Measurements from ENCODE around the gene DCAF5.

DCAF5 gene

GRCh38 chr14:69105326-69105725 lies 47.6 kb downstream of the DCAF5 start:
- no peak overlapping the region for H3K27ac ChIP-seq

GRCh38 chr14:69101331-69101826 lies 51.5 kb downstream of the DCAF5 start:
- Histone ChIP-seq H3K4me1 (ENCODE audit: control insufficient read depth in 1 of 2, insufficient read depth in 1 of 2, low read depth in 1 of 2, low read length in 1 of 2) (peaks cover 9 to 10% of the 10 kb centered on the region in 2 experiments), H3K36me3 (peaks cover 9% of the 10 kb centered on the region), H3K27ac (peak overlapping the region; percentile 61), H3K9me3 (no peaks in the 10 kb centered on the region), H3K27me3 (no peaks in the 10 kb centered on the region), H3K4me3 (ENCODE audit: low read depth in 1 of 2, low read length in 1 of 2) (no peak overlapping the region)
- peak; percentile 58 for TF ChIP-seq CTCF (IDR thresholded peaks at IDR 0.05)

More at GRCh38 chr14:69105326-69105725, 47.6 kb downstream of the DCAF5 start:
- H3K4me1 ChIP-seq (ENCODE audit: control insufficient read depth in 1 of 2, insufficient read depth in 1 of 2, low read depth in 1 of 2, low read length in 1 of 2) = peaks cover 9 to 10% of the 10 kb centered on the region in 2 experiments
- no peaks in the 10 kb centered on the region for H3K9me3 ChIP-seq
- peaks cover 15% of the 10 kb centered on the region for H3K36me3 ChIP-seq
- TF ChIP-seq CTCF (IDR thresholded peaks at IDR 0.05) = no peak
- no peaks in the 10 kb centered on the region for H3K27me3 ChIP-seq
- H3K4me3 ChIP-seq (ENCODE audit: low read depth in 1 of 2, low read length in 1 of 2) = no peak overlapping the region

GRCh38 chr14:69097974-69098373 lies 54.9 kb downstream of the DCAF5 start:
- H3K27ac ChIP-seq = no peak overlapping the region
- no peak for TF ChIP-seq CTCF (IDR thresholded peaks at IDR 0.05)
- H3K9me3 ChIP-seq = no peaks in the 10 kb centered on the region
- peaks cover 9 to 10% of the 10 kb centered on the region in 2 experiments for H3K4me1 ChIP-seq (ENCODE audit: control insufficient read depth in 1 of 2, insufficient read depth in 1 of 2, low read depth in 1 of 2, low read length in 1 of 2)
- no peaks in the 10 kb centered on the region for H3K27me3 ChIP-seq
- peaks cover 5% of the 10 kb centered on the region for H3K36me3 ChIP-seq
- H3K4me3 ChIP-seq (ENCODE audit: low read depth in 1 of 2, low read length in 1 of 2) = no peak overlapping the region

GRCh38 chr14:69096781-69097475 lies 56.0 kb downstream of the DCAF5 start:
- Histone ChIP-seq H3K4me1 (ENCODE audit: control insufficient read depth in 1 of 2, insufficient read depth in 1 of 2, low read depth in 1 of 2, low read length in 1 of 2) (peaks cover 9 to 10% of the 10 kb centered on the region in 2 experiments), H3K36me3 (no peaks in the 10 kb centered on the region), H3K9me3 (no peaks in the 10 kb centered on the region), H3K27me3 (no peaks in the 10 kb centered on the region), H3K4me3 (ENCODE audit: low read depth in 1 of 2, low read length in 1 of 2) (no peak overlapping the region), H3K27ac (no peak overlapping the region)
- TF ChIP-seq CTCF (IDR thresholded peaks at IDR 0.05) = no peak

GRCh38 chr14:69096246-69096645 lies 56.7 kb downstream of the DCAF5 start:
- no peak for TF ChIP-seq CTCF (IDR thresholded peaks at IDR 0.05)
- no peak overlapping the region for H3K27ac ChIP-seq
- peaks cover 4 to 5% of the 10 kb centered on the region in 2 experiments for H3K4me1 ChIP-seq (ENCODE audit: control insufficient read depth in 1 of 2, insufficient read depth in 1 of 2, low read depth in 1 of 2, low read length in 1 of 2)
- no peaks in the 10 kb centered on the region for H3K27me3 ChIP-seq
- H3K36me3 ChIP-seq = peaks cover 5% of the 10 kb centered on the region
- no peak overlapping the region for H3K4me3 ChIP-seq (ENCODE audit: low read depth in 1 of 2, low read length in 1 of 2)
- no peaks in the 10 kb centered on the region for H3K9me3 ChIP-seq

Data from neutrophil (primary cell).